Astrocyte (in vitro differentiated cells and primary cell): ENCODE measurements around the gene QSOX2. TPM values are rescaled to one million over a fixed set of nuclear protein-coding genes. Genes with fewer than 3 reads are reported as not detected.
A peak's percentile ranks its signal among the peaks of the same experiment; 100 is the strongest.

Source experiments
- DNase-seq: peaks from one replicate; pipeline ENCODE4 v3.0.0-alpha.2; 2010; ENCODE audit warnings: low read depth
- FAIRE-seq: peaks from 2 replicates; lab custom pipeline; 2011; peaks lifted over from hg19 to GRCh38; lab: Jason Lieb, UNC
- H2AFZ ChIP-seq: 2 replicates; pipeline ENCODE4 v1.6.0; 2012; ENCODE audit warnings: low read depth, low read length, inconsistent platforms
- H3K27ac ChIP-seq: 2 replicates; pipeline ENCODE4 v1.5.1; 2011; ENCODE audit warnings: low read depth, low read length, inconsistent platforms
- H3K27me3 ChIP-seq: 2 replicates; pipeline ENCODE4 v1.6.0; 2011; ENCODE audit warnings: low read length, inconsistent platforms; ENCODE audit not compliant: insufficient read depth
- H3K36me3 ChIP-seq: 2 replicates; pipeline ENCODE4 v1.5.1; 2011; ENCODE audit warnings: low read length, inconsistent platforms; ENCODE audit not compliant: insufficient read depth
- H3K4me1 ChIP-seq: 2 replicates; pipeline ENCODE4 v1.5.1; 2011; ENCODE audit warnings: low read length, inconsistent platforms; ENCODE audit not compliant: insufficient read depth
- H3K4me2 ChIP-seq: 2 replicates; pipeline ENCODE4 v1.6.0; 2012; ENCODE audit warnings: low read length, inconsistent platforms
- H3K4me3 ChIP-seq: 2 replicates; pipeline ENCODE4 v1.5.1; 2011; ENCODE audit warnings: low read depth, mild to moderate bottlenecking, low read length, inconsistent platforms; ENCODE audit not compliant: insufficient read depth
- H3K79me2 ChIP-seq: 2 replicates; pipeline ENCODE4 v1.6.0; 2012; ENCODE audit warnings: mild to moderate bottlenecking, low read length, inconsistent platforms; ENCODE audit not compliant: insufficient read depth
- H3K9ac ChIP-seq: 2 replicates; pipeline ENCODE4 v1.6.0; 2012; ENCODE audit warnings: mild to moderate bottlenecking, low read length, inconsistent platforms
- H3K9me3 ChIP-seq: 2 replicates; pipeline ENCODE4 v1.5.1; 2012; ENCODE audit warnings: low read depth, mild to moderate bottlenecking, low read length, inconsistent platforms; ENCODE audit not compliant: insufficient read depth
- H4K20me1 ChIP-seq: 2 replicates; pipeline ENCODE4 v1.6.0; 2012; ENCODE audit warnings: low read length, inconsistent platforms; ENCODE audit not compliant: insufficient read depth
- H3K27ac Mint-ChIP-seq: one replicate; pipeline ENCODE4 v1.8.0; 2021; ENCODE audit warnings: mild to moderate bottlenecking, mixed read lengths; ENCODE audit not compliant: unreplicated experiment
- H3K27me3 Mint-ChIP-seq: one replicate; pipeline ENCODE4 v1.8.0; 2021; ENCODE audit warnings: low read depth, mixed read lengths; ENCODE audit not compliant: unreplicated experiment
- H3K36me3 Mint-ChIP-seq: one replicate; pipeline ENCODE4 v1.8.0; 2021; ENCODE audit warnings: low read depth, mixed read lengths; ENCODE audit not compliant: unreplicated experiment
- H3K4me1 Mint-ChIP-seq: one replicate; pipeline ENCODE4 v1.8.0; 2021; ENCODE audit warnings: low read depth, mixed read lengths; ENCODE audit not compliant: unreplicated experiment
- H3K4me3 Mint-ChIP-seq: one replicate; pipeline ENCODE4 v1.8.0; 2021; ENCODE audit warnings: mild to moderate bottlenecking, moderate library complexity, mixed read lengths; ENCODE audit not compliant: unreplicated experiment
- H3K9me3 Mint-ChIP-seq: one replicate; pipeline ENCODE4 v1.8.0; 2021; ENCODE audit warnings: mild to moderate bottlenecking, mixed read lengths; ENCODE audit not compliant: unreplicated experiment
- CTCF ChIP-seq: IDR thresholded peaks from 2 replicates; pipeline ENCODE4 v1.5.1; 2011; ENCODE audit warnings: low read depth, mild to moderate bottlenecking, inconsistent platforms, low read length, moderate library complexity; ENCODE audit not compliant: insufficient read depth
- EZH2 ChIP-seq: IDR thresholded peaks from 2 replicates; pipeline ENCODE4 v1.6.1; 2012; ENCODE audit warnings: mild to moderate bottlenecking, low read length, inconsistent platforms; ENCODE audit not compliant: insufficient read depth
- total RNA-seq: library from RNA; stranded (reverse); gene quantifications from 2 replicates; pipeline ENCODE4 v1.2.1, GENCODE V29; 2021

Gene QSOX2
- total RNA-seq, 1 donor from 2014 or later: 20.4 TPM

DNA sequence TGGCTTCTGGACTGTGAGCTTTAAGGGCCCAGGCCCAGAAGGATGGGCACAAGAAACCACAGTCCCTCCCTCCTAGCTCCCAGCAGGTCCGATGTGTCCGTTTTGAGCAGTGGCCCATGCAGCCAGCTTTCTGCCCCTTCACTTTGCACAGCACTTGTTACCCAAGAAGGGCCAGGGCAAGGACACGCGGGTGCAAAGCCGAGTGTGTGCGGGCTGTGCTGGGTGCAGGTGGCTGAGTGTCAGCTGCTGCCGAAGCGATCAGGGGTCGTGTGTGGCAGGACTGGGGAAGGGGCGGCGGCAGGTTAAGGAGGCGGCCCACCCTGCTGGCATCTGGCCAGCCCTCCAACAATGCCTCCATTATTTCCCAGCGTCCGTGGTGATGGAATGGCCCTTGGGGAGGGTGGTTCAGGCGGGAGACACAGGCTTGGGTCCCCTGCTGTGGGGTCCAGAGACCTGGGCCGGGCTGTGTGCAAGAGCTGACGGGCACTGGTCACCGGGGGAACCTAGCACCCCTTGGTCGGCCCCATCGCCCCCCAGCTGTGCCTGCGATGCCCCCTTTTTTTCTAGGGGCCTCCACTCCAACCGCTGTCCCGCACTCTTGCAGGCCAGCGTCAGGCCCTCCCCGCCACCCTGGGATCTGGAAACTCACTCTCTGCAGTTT, 41.3 kb downstream of the QSOX2 start:
- DNase-seq: no peak
- Histone ChIP-seq H3K79me2 (no peaks in the 10 kb centered on the region), H3K4me2 (no peak overlapping the region), H3K4me3 (no peak overlapping the region), H3K9ac (no peak overlapping the region), H4K20me1 (peaks cover 44% of the 10 kb centered on the region), H3K27ac (no peak overlapping the region), H3K27me3 (peaks cover 51% of the 10 kb centered on the region), H3K36me3 (no peaks in the 10 kb centered on the region), H2AFZ (no peak overlapping the region), H3K4me1 (no peaks in the 10 kb centered on the region), H3K9me3 (no peaks in the 10 kb centered on the region)
- Mint-ChIP-seq H3K4me3 (no peak overlapping the region), H3K36me3 (peaks cover 3% of the 10 kb centered on the region), H3K27me3 (peaks cover 39% of the 10 kb centered on the region), H3K27ac (no peak overlapping the region), H3K4me1 (peaks cover 4% of the 10 kb centered on the region), H3K9me3 (peaks cover 2% of the 10 kb centered on the region)
- no peak for FAIRE-seq
- TF ChIP-seq CTCF: no peak
- peak; percentile 35 for TF ChIP-seq EZH2

- peaks cover 3% of the 10 kb centered on the region for H3K36me3 Mint-ChIP-seq
Observed at GRCh38 chr9:136203408-136204144, 42.0 kb downstream of the QSOX2 start.

More at GRCh38 chr9:136203408-136204144, 42.0 kb downstream of the QSOX2 start:
- DNase-seq (no peak), FAIRE-seq (no peak)
- Histone ChIP-seq H3K4me3 (no peak overlapping the region), H2AFZ (no peak overlapping the region), H3K4me2 (no peak overlapping the region), H3K4me1 (no peaks in the 10 kb centered on the region), H3K36me3 (no peaks in the 10 kb centered on the region), H3K27ac (no peak overlapping the region), H3K27me3 (peaks cover 51% of the 10 kb centered on the region), H4K20me1 (peaks cover 44% of the 10 kb centered on the region), H3K9ac (no peak overlapping the region), H3K79me2 (no peaks in the 10 kb centered on the region), H3K9me3 (no peaks in the 10 kb centered on the region)
- Mint-ChIP-seq H3K9me3 (peaks cover 2% of the 10 kb centered on the region), H3K4me1 (peaks cover 4% of the 10 kb centered on the region), H3K27ac (no peak overlapping the region), H3K27me3 (peaks cover 40% of the 10 kb centered on the region), H3K4me3 (no peak overlapping the region)
- TF ChIP-seq EZH2 (peak; percentile 77), CTCF (no peak)
